H1 (cell line): ENCODE data around the gene TMEM151B. TPM values are rescaled to one million over a fixed set of nuclear protein-coding genes. Genes with fewer than 3 reads are reported as not detected.
A peak's percentile ranks its signal among the peaks of the same experiment; 100 is the strongest.

Experiments used
- CTCF ChIA-PET: fragments of 300-600 bp; sonication (Branson Sonifier 250); formaldehyde crosslinking; loops from one replicate; lab custom pipeline; 2021; ENCODE audit not compliant: partially characterized antibody; lab: Charles Lee
- POLR2A ChIA-PET: fragments of 300-600 bp; sonication (Branson Sonifier 250); formaldehyde crosslinking; loops from one replicate; lab custom pipeline; 2021; ENCODE audit warnings: inconsistent platforms; ENCODE audit not compliant: partially characterized antibody; lab: Charles Lee
- DNase-seq, 2 experiments: peaks; one replicate each; pipeline versions ENCODE4 v3.0.0 to v3.0.0-alpha.2; 2010 to 2022; ENCODE audit warnings: low spot score in 2 of 2, low read depth in 1 of 2, mixed read lengths in 1 of 2
- FAIRE-seq: peaks from 2 replicates; lab custom pipeline; 2011; peaks lifted over from hg19 to GRCh38; lab: Jason Lieb, UNC
- H2AFZ ChIP-seq: 2 replicates; pipeline ENCODE4 v1.8.1; 2012; ENCODE audit warnings: low read length, inconsistent platforms
- H2AK5ac ChIP-seq: 2 replicates; pipeline ENCODE4 v1.6.1; 2013; ENCODE audit warnings: low read depth, low read length
- H2BK120ac ChIP-seq: replicated peaks from 2 replicates; pipeline ENCODE3; 2013; ENCODE audit warnings: low read depth, low read length, inconsistent platforms
- H2BK12ac ChIP-seq: 2 replicates; pipeline ENCODE4 v1.6.1; 2013; ENCODE audit warnings: low read depth, low read length
- H2BK15ac ChIP-seq: 2 replicates; pipeline ENCODE4 v1.6.1; 2013; ENCODE audit warnings: low read length
- H2BK20ac ChIP-seq: 2 replicates; pipeline ENCODE4 v1.6.1; 2013; ENCODE audit warnings: low read length
- H2BK5ac ChIP-seq: 2 replicates; pipeline ENCODE4 v1.6.1; 2013; ENCODE audit warnings: low read depth, low read length
- H3K14ac ChIP-seq: 2 replicates; pipeline ENCODE4 v1.6.1; 2013; ENCODE audit warnings: inconsistent platforms; ENCODE audit not compliant: insufficient read length
- H3K18ac ChIP-seq: 2 replicates; pipeline ENCODE4 v1.6.1; 2013; ENCODE audit warnings: low read length; ENCODE audit errors: extremely low read depth
- H3K23ac ChIP-seq: 2 replicates; pipeline ENCODE4 v1.6.1; 2013; ENCODE audit warnings: inconsistent platforms; ENCODE audit not compliant: insufficient read length
- H3K23me2 ChIP-seq: 2 replicates; pipeline ENCODE4 v1.6.1; 2013; ENCODE audit warnings: low read depth, low read length
- H3K27ac ChIP-seq: 2 replicates; pipeline ENCODE4 v1.6.1; 2011; ENCODE audit warnings: low read depth, low read length, inconsistent platforms
- H3K27me3 ChIP-seq, 4 experiments: replicated peaks in 1 of 4; 1 replicate in 1 of 4; 2 replicates in 3 of 4; pipeline versions ENCODE4 v1.6.1 to v1.8.1; 2011 to 2013; ENCODE audit warnings: low read length in 3 of 4, mild to moderate bottlenecking in 3 of 4, inconsistent platforms in 2 of 4, mixed read lengths in 2 of 4, moderate library complexity in 1 of 4; ENCODE audit not compliant: control insufficient read depth in 3 of 4, insufficient read depth in 3 of 4; ENCODE audit errors: extremely low read depth in 1 of 4
- H3K36me3 ChIP-seq, 4 experiments: 2 replicates each; pipeline versions ENCODE4 v1.6.1 to v1.8.1; 2011 to 2013; ENCODE audit warnings: mild to moderate bottlenecking in 4 of 4, low read length in 3 of 4, moderate library complexity in 2 of 4, control low read depth in 1 of 4, inconsistent platforms in 1 of 4; ENCODE audit not compliant: insufficient read depth in 4 of 4, control insufficient read depth in 2 of 4
- H3K4ac ChIP-seq: replicated peaks from 2 replicates; pipeline ENCODE3; 2013; ENCODE audit warnings: low read length, low read depth, mixed read lengths, inconsistent platforms; ENCODE audit not compliant: insufficient read length
- H3K4me1 ChIP-seq, 4 experiments: replicated peaks in 1 of 4; 1 replicate in 1 of 4; 2 replicates in 3 of 4; pipeline versions ENCODE4 v1.6.1 to v1.8.1; 2011 to 2013; ENCODE audit warnings: low read length in 3 of 4, inconsistent platforms in 2 of 4, mixed read lengths in 1 of 4; ENCODE audit not compliant: insufficient read depth in 4 of 4, control insufficient read depth in 3 of 4
- H3K4me2 ChIP-seq, 2 experiments: 2 replicates each; pipeline versions ENCODE4 v1.6.1 to v1.8.1; 2011 to 2013; ENCODE audit warnings: low read depth in 2 of 2, low read length in 2 of 2, control low read depth in 1 of 2, inconsistent platforms in 1 of 2, mild to moderate bottlenecking in 1 of 2; ENCODE audit not compliant: insufficient read depth in 1 of 2
- H3K4me3 ChIP-seq, 4 experiments: fragments of 200-600, 300-600 bp in 1 of 4; sonication (generic), shearing (Covaris generic), sonication (Bioruptor Twin) in 1 of 4; 2 replicates each; pipeline versions ENCODE4 v1.5.1 to v1.8.1; 2011 to 2016; ENCODE audit warnings: low read length in 4 of 4, low read depth in 3 of 4, control low read depth in 2 of 4, inconsistent platforms in 2 of 4, mild to moderate bottlenecking in 2 of 4, mixed read lengths in 1 of 4, moderate library complexity in 1 of 4; ENCODE audit not compliant: insufficient read depth in 2 of 4; ENCODE audit errors: extremely low read depth in 1 of 4
- H3K56ac ChIP-seq: replicated peaks from 2 replicates; pipeline ENCODE3; 2013; ENCODE audit warnings: low read depth, mild to moderate bottlenecking, mixed read lengths, low read length, inconsistent platforms; ENCODE audit not compliant: insufficient read length
- H3K79me1 ChIP-seq: 2 replicates; pipeline ENCODE4 v1.6.1; 2013; ENCODE audit warnings: low read depth, low read length, control low read depth
- H3K79me2 ChIP-seq, 2 experiments: 2 replicates each; pipeline versions ENCODE4 v1.6.1 to v1.8.1; 2012 to 2013; ENCODE audit warnings: low read length in 2 of 2, mild to moderate bottlenecking in 2 of 2, inconsistent platforms in 1 of 2; ENCODE audit not compliant: insufficient read depth in 2 of 2, control insufficient read depth in 1 of 2
- H3K9ac ChIP-seq, 4 experiments: replicated peaks in 1 of 4; 1 replicate in 1 of 4; 2 replicates in 3 of 4; pipeline versions ENCODE4 v1.6.1 to v1.8.1; 2011 to 2013; ENCODE audit warnings: low read depth in 3 of 4, low read length in 3 of 4, control low read depth in 2 of 4, mild to moderate bottlenecking in 2 of 4, moderate library complexity in 2 of 4, inconsistent platforms in 1 of 4; ENCODE audit errors: extremely low read depth in 1 of 4
- H3K9me3 ChIP-seq, 2 experiments: 2 replicates each; pipeline versions ENCODE4 v1.6.1 to v1.8.1; 2012 to 2013; ENCODE audit warnings: mild to moderate bottlenecking in 2 of 2, moderate library complexity in 2 of 2, control low read depth in 1 of 2, inconsistent platforms in 1 of 2, low read depth in 1 of 2, low read length in 1 of 2, mixed read lengths in 1 of 2; ENCODE audit not compliant: insufficient read depth in 2 of 2
- H4K20me1 ChIP-seq, 2 experiments: replicated peaks in 1 of 2; 2 replicates each; pipeline versions ENCODE3 to v1.8.1; 2011 to 2013; ENCODE audit warnings: inconsistent platforms in 2 of 2, low read length in 2 of 2, mild to moderate bottlenecking in 1 of 2; ENCODE audit not compliant: insufficient read depth in 2 of 2, control insufficient read depth in 1 of 2
- H4K5ac ChIP-seq: 2 replicates; pipeline ENCODE4 v1.6.1; 2013; ENCODE audit warnings: low read length, low read depth, mixed read lengths, inconsistent platforms; ENCODE audit not compliant: insufficient read length
- H4K8ac ChIP-seq: 2 replicates; pipeline ENCODE4 v1.8.0; 2013; ENCODE audit warnings: mild to moderate bottlenecking, moderate library complexity, low read length, inconsistent platforms; ENCODE audit not compliant: insufficient read depth; ENCODE audit errors: extremely low read depth
- H4K91ac ChIP-seq: replicated peaks from 2 replicates; pipeline ENCODE3; 2013; ENCODE audit warnings: low read length, mixed read lengths, inconsistent platforms; ENCODE audit not compliant: insufficient read length
- SIX5 ChIP-seq: IDR thresholded peaks from 2 replicates; pipeline ENCODE4 v1.6.1; 2011; ENCODE audit warnings: mild to moderate bottlenecking, low read depth, low read length
- WGBS, 2 experiments: shearing (Covaris generic) in 1 of 2; methylation state at CpG; one replicate each; pipeline versions ENCODE4 v1.1.6 to v1.1.7; 2013 to 2015; ENCODE audit warnings: low lambda C conversion rate in 2 of 2, mixed read lengths in 2 of 2, inconsistent platforms in 1 of 2, low coverage in 1 of 2, missing lambda C conversion rate in 1 of 2; ENCODE audit not compliant: insufficient replicate concordance in 2 of 2, insufficient coverage in 1 of 2, insufficient read length in 1 of 2; ENCODE audit errors: extremely low coverage in 1 of 2, missing lambda C conversion rate in 1 of 2; 5-methylcytosine and 5-hydroxymethylcytosine counted together
- polyA plus RNA-seq, 7 experiments: library from polyadenylated mRNA; depleted of rRNA in 3 of 7; stranded (reverse) in 5 of 7; unstranded in 2 of 7; fragments of >200 nt in 5 of 7; fragments of 200-250 nt in 2 of 7; gene quantifications; 1 replicate in 5 of 7; 2 replicates in 1 of 7; 4 replicates in 1 of 7; pipeline versions ENCODE4 v1.2.1 to v1.2.3, GENCODE V29; 2011 to 2013; ENCODE audit warnings: missing spikeins in 2 of 7, mixed read lengths in 2 of 7
- total RNA-seq: library from RNA; stranded (reverse); fragmentation: NEBNext Ultra II Directional; extraction: Animal tissue kit (Norgen Biotek cat#: 25700); gene quantifications from 2 replicates; pipeline ENCODE4 v1.2.1, GENCODE V29; 2021

Gene TMEM151B
- total and polyA plus RNA-seq, 2 of the 8 experiments (the other 6 are each of a cell fraction or from before 2014, with no cell fraction given): 8.0 to 15.5 TPM

DNA sequence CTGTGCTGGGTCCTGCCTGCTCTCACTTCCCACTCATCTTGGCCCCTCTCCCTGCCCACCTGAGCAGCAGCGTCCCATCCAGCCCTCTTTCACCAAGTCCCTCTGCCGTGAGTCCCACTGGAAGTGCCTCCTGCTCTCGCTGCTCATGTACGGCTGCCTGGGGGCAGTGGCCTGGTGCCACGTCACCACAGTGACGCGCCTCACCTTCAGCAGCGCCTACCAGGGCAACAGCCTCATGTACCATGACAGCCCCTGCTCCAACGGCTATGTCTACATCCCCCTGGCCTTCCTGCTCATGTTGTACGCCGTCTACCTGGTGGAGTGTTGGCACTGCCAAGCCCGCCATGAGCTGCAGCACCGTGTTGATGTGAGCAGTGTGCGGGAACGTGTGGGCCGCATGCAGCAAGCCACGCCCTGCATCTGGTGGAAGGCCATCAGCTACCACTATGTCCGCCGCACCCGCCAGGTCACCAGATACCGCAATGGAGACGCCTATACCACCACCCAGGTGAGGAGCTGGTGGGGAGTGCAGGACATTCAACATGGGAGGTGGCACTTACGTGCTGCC, 2.8 kb downstream of the TMEM151B start:
- Histone ChIP-seq H3K9ac (no peak overlapping the region), H3K18ac (no peak overlapping the region), H2BK12ac (peak overlapping the region; percentile 71; the same call in 1 of the 2 replicates), H2AK5ac (no peak overlapping the region), H3K36me3 (peaks cover 0 to 9% (median 3%) of the 10 kb centered on the region in 4 experiments; a peak in 4 of 8 replicates), H2BK15ac (peak overlapping the region; percentile 100; the same call in 1 of the 2 replicates), H3K23me2 (peaks cover 6% of the 10 kb centered on the region; the same call in 1 of the 2 replicates), H3K27ac (no peak overlapping the region), H3K4me3 (no peak overlapping the region), H3K14ac (no peak overlapping the region), H3K56ac (no peak overlapping the region), H3K79me2 (no peaks in the 10 kb centered on the region), H4K8ac (no peak overlapping the region), H2AFZ (no peak overlapping the region), H3K79me1 (no peaks in the 10 kb centered on the region; the same call in 1 of the 2 replicates), H3K27me3 (peaks cover 0 to 3% (median 1%) of the 10 kb centered on the region in 4 experiments; a peak in 2 of 7 replicates), H2BK20ac (no peak overlapping the region), H4K20me1 (peaks cover 0 to 8% of the 10 kb centered on the region in 2 experiments), H3K9me3 (no peaks in the 10 kb centered on the region), H3K4me1 (peaks cover 12 to 31% (median 14%) of the 10 kb centered on the region in 4 experiments), H4K5ac (no peak overlapping the region), H2BK120ac (no peak overlapping the region), H4K91ac (peak overlapping the region; percentile 29), H3K4ac (no peak overlapping the region), H3K23ac (no peak overlapping the region), H3K4me2 (no peak overlapping the region), H2BK5ac (peak overlapping the region; percentile 60)
- no peak for TF ChIP-seq SIX5
- DNase-seq (no peak), FAIRE-seq (no peak)
- ChIA-PET CTCF (interaction anchor here (0.6 to 19.0 kb wide), 11 partner anchors 9 to 1103 kb away, joined by 3 to 330 read pairs (median 4); partner anchors contain the start of gene AARS2), POLR2A (interaction anchor here (1.0 to 12.0 kb wide), 10 partner anchors 17 to 69 kb away, joined by 3 to 138 read pairs (median 4); partner anchors contain the start of genes AARS2, HSP90AB1, SLC35B2 and SPATS1)
- WGBS, 2 experiments: 95% methylated on average over 23 of the region's 23 CpGs; no CpG with 5 or more reads in 1 of the 2 experiments
